IMR-90 (cell line): ENCODE data around the gene SRSF4.

Source experiments
- BHLHE40 ChIP-seq: fragments of 150-350 bp; IDR thresholded peaks from 2 replicates; pipeline ENCODE4 v1.6.1; 2016; ENCODE audit warnings: mild to moderate bottlenecking, low read depth, low read length
- CEBPB ChIP-seq: IDR thresholded peaks from 2 replicates; pipeline ENCODE4 v1.6.1; 2012; ENCODE audit warnings: low read depth, low read length, improper control_type of control experiment
- FOS ChIP-seq: fragments of 150-350 bp; IDR thresholded peaks from 2 replicates; pipeline ENCODE4 v1.6.1; 2016; ENCODE audit warnings: low read depth, low read length
- MAFK ChIP-seq: IDR thresholded peaks from 2 replicates; pipeline ENCODE4 v1.6.1; 2012; ENCODE audit warnings: low read depth, low read length, improper control_type of control experiment
- MAZ ChIP-seq: IDR thresholded peaks from 2 replicates; pipeline ENCODE4 v1.6.1; 2012; ENCODE audit warnings: low read depth, mild to moderate bottlenecking, low read length, improper control_type of control experiment, moderate library complexity, borderline replicate concordance
- MXI1 ChIP-seq: IDR thresholded peaks from 2 replicates; pipeline ENCODE4 v1.6.1; 2012; ENCODE audit warnings: low read depth, mild to moderate bottlenecking, low read length, moderate library complexity, borderline replicate concordance
- POLR2A ChIP-seq: IDR thresholded peaks from 2 replicates; pipeline ENCODE4 v1.6.1; 2012; ENCODE audit warnings: mild to moderate bottlenecking, low read depth, low read length
- RAD21 ChIP-seq: IDR thresholded peaks from 2 replicates; pipeline ENCODE4 v1.6.1; 2012; ENCODE audit warnings: low read length, improper control_type of control experiment
- RCOR1 ChIP-seq: IDR thresholded peaks from 2 replicates; pipeline ENCODE4 v1.6.1; 2012; ENCODE audit warnings: mild to moderate bottlenecking, low read length, improper control_type of control experiment; ENCODE audit not compliant: insufficient replicate concordance
- RFX5 ChIP-seq: IDR thresholded peaks from 2 replicates; pipeline ENCODE4 v1.8.0; 2012; ENCODE audit warnings: low read depth, mild to moderate bottlenecking, low read length, moderate library complexity
- SMC3 ChIP-seq: fragments of 150-350 bp; IDR thresholded peaks from 2 replicates; pipeline ENCODE4 v1.6.1; 2016; ENCODE audit warnings: low read depth, mild to moderate bottlenecking, antibody characterized with exemption, low read length, moderate library complexity
- TF ChIP-seq, protein P1 (sequence below): conservative IDR thresholded peaks from 2 replicates; pipeline ENCODE4 v1.5.1; 2012; ENCODE audit warnings: mild to moderate bottlenecking, low read depth, low read length, improper control_type of control experiment
- TF ChIP-seq, protein P2 (sequence below): fragments of 150-350 bp; IDR thresholded peaks from 2 replicates; pipeline ENCODE4 v1.6.1; 2016; ENCODE audit warnings: low read depth, mild to moderate bottlenecking, low read length, moderate library complexity, borderline replicate concordance
- TF ChIP-seq, protein P3 (sequence below): fragments of 150-350 bp; IDR thresholded peaks from 2 replicates; pipeline ENCODE4 v1.6.1; 2017; ENCODE audit warnings: mild to moderate bottlenecking, antibody characterized with exemption, low read length, low read depth

DNA sequence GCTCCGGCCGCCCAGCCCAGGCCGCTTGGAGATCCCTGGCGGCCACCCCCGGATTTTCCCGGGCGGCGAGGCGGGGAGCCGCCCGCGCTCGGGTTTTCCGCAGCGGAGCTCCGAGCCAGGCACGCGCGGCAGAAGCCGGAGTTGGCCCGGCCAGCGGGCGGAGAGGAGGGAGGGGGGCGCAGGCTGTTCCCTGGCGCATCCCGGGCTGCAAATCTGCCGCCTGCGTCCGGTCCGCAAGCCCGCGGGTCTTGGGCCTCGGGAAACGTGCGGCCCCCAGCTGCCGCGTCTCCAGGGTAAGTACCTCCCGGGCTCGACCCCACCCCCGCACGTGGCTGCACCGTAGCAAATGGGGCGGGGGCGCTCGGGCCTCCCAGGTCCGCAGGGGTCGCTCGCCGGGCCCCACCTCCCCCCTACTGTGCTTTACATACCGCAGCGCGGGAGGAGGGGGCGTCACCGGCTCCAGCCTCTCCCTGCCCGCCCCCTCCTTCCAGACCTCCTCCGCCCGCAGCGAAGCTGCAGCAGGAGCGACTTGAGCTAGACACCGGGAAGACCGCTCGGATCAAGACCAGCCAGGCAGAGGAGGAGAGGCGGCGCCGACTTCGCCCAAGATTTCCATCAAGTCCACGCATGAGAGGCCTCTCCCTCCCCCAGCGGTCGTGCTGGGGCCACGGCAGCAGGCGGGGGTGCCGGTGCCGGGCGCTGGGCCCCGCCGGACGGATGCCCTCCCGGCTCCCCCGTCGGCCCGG is 59.6 kb downstream of the SRSF4 start:
- TF ChIP-seq POLR2A (no peak), RAD21 (no peak), SMC3 (no peak), RFX5 (no peak), MAZ (no peak), CEBPB (no peak), MXI1 (no peak), FOS (no peak), MAFK (no peak), RCOR1 (no peak), BHLHE40 (no peak)
- TF ChIP-seq, protein P1, sequence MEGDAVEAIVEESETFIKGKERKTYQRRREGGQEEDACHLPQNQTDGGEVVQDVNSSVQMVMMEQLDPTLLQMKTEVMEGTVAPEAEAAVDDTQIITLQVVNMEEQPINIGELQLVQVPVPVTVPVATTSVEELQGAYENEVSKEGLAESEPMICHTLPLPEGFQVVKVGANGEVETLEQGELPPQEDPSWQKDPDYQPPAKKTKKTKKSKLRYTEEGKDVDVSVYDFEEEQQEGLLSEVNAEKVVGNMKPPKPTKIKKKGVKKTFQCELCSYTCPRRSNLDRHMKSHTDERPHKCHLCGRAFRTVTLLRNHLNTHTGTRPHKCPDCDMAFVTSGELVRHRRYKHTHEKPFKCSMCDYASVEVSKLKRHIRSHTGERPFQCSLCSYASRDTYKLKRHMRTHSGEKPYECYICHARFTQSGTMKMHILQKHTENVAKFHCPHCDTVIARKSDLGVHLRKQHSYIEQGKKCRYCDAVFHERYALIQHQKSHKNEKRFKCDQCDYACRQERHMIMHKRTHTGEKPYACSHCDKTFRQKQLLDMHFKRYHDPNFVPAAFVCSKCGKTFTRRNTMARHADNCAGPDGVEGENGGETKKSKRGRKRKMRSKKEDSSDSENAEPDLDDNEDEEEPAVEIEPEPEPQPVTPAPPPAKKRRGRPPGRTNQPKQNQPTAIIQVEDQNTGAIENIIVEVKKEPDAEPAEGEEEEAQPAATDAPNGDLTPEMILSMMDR, result no peak
- TF ChIP-seq, protein P2, sequence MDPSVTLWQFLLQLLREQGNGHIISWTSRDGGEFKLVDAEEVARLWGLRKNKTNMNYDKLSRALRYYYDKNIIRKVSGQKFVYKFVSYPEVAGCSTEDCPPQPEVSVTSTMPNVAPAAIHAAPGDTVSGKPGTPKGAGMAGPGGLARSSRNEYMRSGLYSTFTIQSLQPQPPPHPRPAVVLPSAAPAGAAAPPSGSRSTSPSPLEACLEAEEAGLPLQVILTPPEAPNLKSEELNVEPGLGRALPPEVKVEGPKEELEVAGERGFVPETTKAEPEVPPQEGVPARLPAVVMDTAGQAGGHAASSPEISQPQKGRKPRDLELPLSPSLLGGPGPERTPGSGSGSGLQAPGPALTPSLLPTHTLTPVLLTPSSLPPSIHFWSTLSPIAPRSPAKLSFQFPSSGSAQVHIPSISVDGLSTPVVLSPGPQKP, result no peak
- TF ChIP-seq, protein P3, sequence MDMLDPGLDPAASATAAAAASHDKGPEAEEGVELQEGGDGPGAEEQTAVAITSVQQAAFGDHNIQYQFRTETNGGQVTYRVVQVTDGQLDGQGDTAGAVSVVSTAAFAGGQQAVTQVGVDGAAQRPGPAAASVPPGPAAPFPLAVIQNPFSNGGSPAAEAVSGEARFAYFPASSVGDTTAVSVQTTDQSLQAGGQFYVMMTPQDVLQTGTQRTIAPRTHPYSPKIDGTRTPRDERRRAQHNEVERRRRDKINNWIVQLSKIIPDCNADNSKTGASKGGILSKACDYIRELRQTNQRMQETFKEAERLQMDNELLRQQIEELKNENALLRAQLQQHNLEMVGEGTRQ, result no peak
